Neural cell (in vitro differentiated cells): Measurements from ENCODE around the gene PHF2. TPM values are rescaled to one million over a fixed set of nuclear protein-coding genes. Genes with fewer than 3 reads are reported as not detected.

ENCODE experiments used
- H2AFZ ChIP-seq: fragments of 200-600, 300-800 bp; sonication (generic), shearing (Covaris generic); 2 replicates; pipeline ENCODE4 v1.6.0; 2014; ENCODE audit warnings: low read depth, mild to moderate bottlenecking, antibody characterized with exemption, low read length, moderate library complexity
- H3F3A ChIP-seq: fragments of 200-600 bp; shearing (Covaris generic); 2 replicates; pipeline ENCODE4 v1.6.1; 2016; ENCODE audit warnings: mild to moderate bottlenecking, moderate library complexity, mixed read lengths, antibody characterized with exemption, low read length; ENCODE audit not compliant: insufficient read depth, poor library complexity, severe bottlenecking
- H3K27ac ChIP-seq: fragments of 200-600, 300-800 bp; sonication (generic), shearing (Covaris generic); 2 replicates; pipeline ENCODE4 v1.5.1; 2014; ENCODE audit warnings: mild to moderate bottlenecking, low read length, moderate library complexity
- H3K27me3 ChIP-seq: fragments of 300-800, 200-600 bp; sonication (generic), shearing (Covaris generic); 2 replicates; pipeline ENCODE4 v1.6.0; 2014; ENCODE audit warnings: mild to moderate bottlenecking, low read depth, low read length, moderate library complexity; ENCODE audit not compliant: insufficient read depth
- H3K36me3 ChIP-seq: fragments of 300-800, 200-600 bp; sonication (generic), shearing (Covaris generic); 2 replicates; pipeline ENCODE4 v1.5.1; 2014; ENCODE audit warnings: mild to moderate bottlenecking, antibody characterized with exemption, low read length, moderate library complexity; ENCODE audit not compliant: insufficient read depth
- H3K4me2 ChIP-seq: fragments of 300-800, 200-600 bp; sonication (generic), shearing (Covaris generic); 2 replicates; pipeline ENCODE4 v1.6.0; 2014; ENCODE audit warnings: mild to moderate bottlenecking, low read length
- H3K4me3 ChIP-seq: fragments of 300-800, 200-600 bp; sonication (generic), shearing (Covaris generic); 2 replicates; pipeline ENCODE4 v1.5.1; 2014; ENCODE audit warnings: mild to moderate bottlenecking, low read length, moderate library complexity
- H3K79me2 ChIP-seq: fragments of 200-600 bp; shearing (Covaris generic); replicated peaks from 2 replicates; pipeline ENCODE4 v1.6.0; 2014; ENCODE audit warnings: mild to moderate bottlenecking, low read length, moderate library complexity; ENCODE audit not compliant: insufficient read depth
- H3K9ac ChIP-seq: fragments of 300-800, 200-600 bp; sonication (generic), shearing (Covaris generic); 2 replicates; pipeline ENCODE4 v1.6.1; 2016; ENCODE audit warnings: mild to moderate bottlenecking, low read length, mixed read lengths
- H3K9me2 ChIP-seq: fragments of 200-600 bp; shearing (Covaris generic); 2 replicates; pipeline ENCODE4 v1.6.1; 2016; ENCODE audit warnings: mild to moderate bottlenecking, low read length, mixed read lengths; ENCODE audit not compliant: insufficient read depth
- H3K9me3 ChIP-seq: fragments of 200-600, 300-800 bp; sonication (generic), shearing (Covaris generic); 2 replicates; pipeline ENCODE4 v1.6.1; 2016; ENCODE audit warnings: mild to moderate bottlenecking, mixed run types, low read length, moderate library complexity, mixed read lengths
- H4K20me1 ChIP-seq: fragments of 200-600 bp; shearing (Covaris generic); 2 replicates; pipeline ENCODE4 v1.6.1; 2016; ENCODE audit warnings: mild to moderate bottlenecking, mixed run types; ENCODE audit not compliant: insufficient read depth
- CTCF ChIP-seq: fragments of 450-650 bp; IDR thresholded peaks from 2 replicates; pipeline ENCODE4 v1.5.1; 2014; ENCODE audit warnings: antibody characterized with exemption, mild to moderate bottlenecking, moderate library complexity; ENCODE audit not compliant: poor library complexity, severe bottlenecking
- EP300 ChIP-seq: fragments of 450-650 bp; conservative IDR thresholded peaks from 2 replicates; pipeline ENCODE4 v1.6.1; 2014; ENCODE audit warnings: antibody characterized with exemption, mild to moderate bottlenecking, moderate library complexity; ENCODE audit not compliant: poor library complexity, severe bottlenecking
- EZH2 ChIP-seq: fragments of 200-600, 300-800 bp; shearing (Covaris generic), sonication (generic); IDR thresholded peaks from 2 replicates; pipeline ENCODE4 v1.6.1; 2014; ENCODE audit warnings: antibody characterized with exemption, low read length, borderline replicate concordance, mild to moderate bottlenecking; ENCODE audit not compliant: insufficient read depth, poor library complexity, severe bottlenecking
- MXI1 ChIP-seq: fragments of 450-650 bp; conservative IDR thresholded peaks from 2 replicates; pipeline ENCODE4 v1.6.1; 2014; ENCODE audit warnings: antibody characterized with exemption, mild to moderate bottlenecking; ENCODE audit not compliant: poor library complexity, severe bottlenecking
- POLR2AphosphoS5 ChIP-seq: IDR thresholded peaks from 2 replicates; pipeline ENCODE4 v1.6.1; 2012
- RAD21 ChIP-seq: fragments of 450-650 bp; conservative IDR thresholded peaks from 2 replicates; pipeline ENCODE4 v1.6.1; 2014; ENCODE audit warnings: antibody characterized with exemption, mild to moderate bottlenecking, moderate library complexity
- SMC3 ChIP-seq: fragments of 450-650 bp; conservative IDR thresholded peaks from 2 replicates; pipeline ENCODE4 v1.6.1; 2014; ENCODE audit warnings: antibody characterized with exemption, mild to moderate bottlenecking, moderate library complexity; ENCODE audit not compliant: poor library complexity
- TAF1 ChIP-seq: IDR thresholded peaks from 2 replicates; pipeline ENCODE4 v1.6.1; 2012; ENCODE audit warnings: low read depth
- polyA plus RNA-seq: library from polyadenylated mRNA; depleted of rRNA; stranded (reverse); fragments of >200 nt; gene quantifications from 2 replicates; pipeline ENCODE4 v1.2.3, GENCODE V29; 2014
- TF ChIP-seq, protein P1 (sequence below): IDR thresholded peaks from 2 replicates; pipeline ENCODE4 v1.6.1; 2012; ENCODE audit warnings: borderline replicate concordance

PHF2 gene
- polyA plus RNA-seq, 1 donor from 2014 or later, result 42.4 TPM

DNA sequence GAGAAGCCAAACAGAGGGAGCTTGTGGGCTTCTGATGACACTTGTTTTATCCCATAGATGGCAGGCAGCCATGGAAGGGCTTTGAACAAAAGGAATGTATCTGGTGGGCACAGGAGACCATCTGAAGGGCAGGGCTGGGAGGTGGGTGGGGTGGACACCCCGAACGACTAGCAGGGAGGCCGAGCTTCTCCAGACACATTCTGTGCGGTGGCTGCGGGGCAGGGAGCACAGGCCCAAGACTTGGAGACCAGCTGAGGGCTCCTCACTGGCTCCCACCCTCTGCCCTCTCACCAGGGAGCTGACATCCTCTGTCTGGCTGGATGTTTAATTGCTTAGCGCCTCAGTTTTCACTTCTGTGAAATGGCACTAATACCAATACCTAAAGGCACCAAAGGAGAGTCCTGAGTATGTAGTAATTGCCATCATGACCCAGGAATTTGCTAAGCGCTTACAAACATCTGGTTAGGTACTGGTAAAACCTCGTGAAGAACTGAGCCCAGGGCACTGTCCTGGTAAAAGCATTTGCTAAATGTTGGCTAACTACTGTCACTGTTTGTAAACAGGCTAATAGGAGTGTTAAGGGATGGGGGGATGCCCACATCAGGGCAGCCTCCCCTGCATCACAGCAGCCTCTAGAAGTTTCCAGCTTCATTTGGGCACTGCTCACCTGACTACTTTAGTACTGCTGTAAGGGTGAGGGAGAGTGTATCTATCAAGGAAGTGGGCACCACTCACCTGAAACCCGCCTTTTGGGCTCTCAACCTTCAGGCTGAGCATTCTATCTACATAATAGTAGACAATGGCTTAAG lies 2.1 kb upstream of the PHF2 start:
- H3K9ac ChIP-seq, result no peak overlapping the region
- H3K9me3 ChIP-seq, result no peaks in the 10 kb centered on the region
- H3K79me2 ChIP-seq, result peaks cover 40% of the 10 kb centered on the region
- TF ChIP-seq EZH2 (no peak), EP300 (no peak)
- TF ChIP-seq, protein P1, sequence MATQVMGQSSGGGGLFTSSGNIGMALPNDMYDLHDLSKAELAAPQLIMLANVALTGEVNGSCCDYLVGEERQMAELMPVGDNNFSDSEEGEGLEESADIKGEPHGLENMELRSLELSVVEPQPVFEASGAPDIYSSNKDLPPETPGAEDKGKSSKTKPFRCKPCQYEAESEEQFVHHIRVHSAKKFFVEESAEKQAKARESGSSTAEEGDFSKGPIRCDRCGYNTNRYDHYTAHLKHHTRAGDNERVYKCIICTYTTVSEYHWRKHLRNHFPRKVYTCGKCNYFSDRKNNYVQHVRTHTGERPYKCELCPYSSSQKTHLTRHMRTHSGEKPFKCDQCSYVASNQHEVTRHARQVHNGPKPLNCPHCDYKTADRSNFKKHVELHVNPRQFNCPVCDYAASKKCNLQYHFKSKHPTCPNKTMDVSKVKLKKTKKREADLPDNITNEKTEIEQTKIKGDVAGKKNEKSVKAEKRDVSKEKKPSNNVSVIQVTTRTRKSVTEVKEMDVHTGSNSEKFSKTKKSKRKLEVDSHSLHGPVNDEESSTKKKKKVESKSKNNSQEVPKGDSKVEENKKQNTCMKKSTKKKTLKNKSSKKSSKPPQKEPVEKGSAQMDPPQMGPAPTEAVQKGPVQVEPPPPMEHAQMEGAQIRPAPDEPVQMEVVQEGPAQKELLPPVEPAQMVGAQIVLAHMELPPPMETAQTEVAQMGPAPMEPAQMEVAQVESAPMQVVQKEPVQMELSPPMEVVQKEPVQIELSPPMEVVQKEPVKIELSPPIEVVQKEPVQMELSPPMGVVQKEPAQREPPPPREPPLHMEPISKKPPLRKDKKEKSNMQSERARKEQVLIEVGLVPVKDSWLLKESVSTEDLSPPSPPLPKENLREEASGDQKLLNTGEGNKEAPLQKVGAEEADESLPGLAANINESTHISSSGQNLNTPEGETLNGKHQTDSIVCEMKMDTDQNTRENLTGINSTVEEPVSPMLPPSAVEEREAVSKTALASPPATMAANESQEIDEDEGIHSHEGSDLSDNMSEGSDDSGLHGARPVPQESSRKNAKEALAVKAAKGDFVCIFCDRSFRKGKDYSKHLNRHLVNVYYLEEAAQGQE, result no peak
- peak overlapping the region; percentile 90 for H3K4me3 ChIP-seq
- H3K27ac ChIP-seq, result no peak overlapping the region
- no peak overlapping the region for H3K4me2 ChIP-seq
- no peaks in the 10 kb centered on the region for H3K27me3 ChIP-seq
- no peaks in the 10 kb centered on the region for H3F3A ChIP-seq
- H4K20me1 ChIP-seq, result no peaks in the 10 kb centered on the region
- H3K9me2 ChIP-seq, result no peaks in the 10 kb centered on the region
- H3K36me3 ChIP-seq, result no peaks in the 10 kb centered on the region
- H2AFZ ChIP-seq, result no peak overlapping the region

GRCh38 chr9:93574900-93575795 lies 1.2 kb upstream of the PHF2 start:
- Histone ChIP-seq H3F3A (no peaks in the 10 kb centered on the region), H3K79me2 (peaks cover 48% of the 10 kb centered on the region), H3K9me3 (no peaks in the 10 kb centered on the region), H3K9ac (peak overlapping the region; percentile 84), H3K4me2 (peak overlapping the region; percentile 84), H3K27me3 (no peaks in the 10 kb centered on the region), H3K27ac (no peak overlapping the region), H3K9me2 (no peaks in the 10 kb centered on the region), H2AFZ (peak overlapping the region; percentile 73), H4K20me1 (no peaks in the 10 kb centered on the region), H3K4me3 (peak overlapping the region; percentile 90), H3K36me3 (no peaks in the 10 kb centered on the region)
- TF ChIP-seq CTCF (no peak), EP300 (no peak), SMC3 (no peak), EZH2 (no peak), RAD21 (no peak), MXI1 (no peak), POLR2AphosphoS5 (no peak), TAF1 (no peak)
- TF ChIP-seq, protein P1, result no peak
